Lung (tissue), 12 donors: ENCODE measurements around the gene RIOK1. TPM values are rescaled to one million over a fixed set of nuclear protein-coding genes. Genes with fewer than 3 reads are reported as not detected.

Source experiments
- ATAC-seq: fragments of 200-7000 bp; cut with Tn5 transposase; one replicate; pipeline ENCODE4 v1.9.1; 2020; ENCODE audit warnings: moderate number of reproducible peaks; ENCODE audit not compliant: insufficient read depth, low FRiP score
- DNase-seq, 3 donors: peaks; one replicate each; pipeline ENCODE4 v3.0.0-alpha.2; 2013 to 2017
- H3K27ac ChIP-seq, 2 donors: one replicate each; pipeline ENCODE4 v1.5.1; 2013; ENCODE audit warnings: mild to moderate bottlenecking in 2 of 2, moderate library complexity in 2 of 2, control low read depth in 1 of 2, inconsistent platforms in 1 of 2, low read depth in 1 of 2, low read length in 1 of 2
- H3K27me3 ChIP-seq, 3 donors: one replicate each; pipeline ENCODE4 v1.5.1; 2013; ENCODE audit warnings: low read length in 2 of 3; ENCODE audit not compliant: control insufficient read depth in 3 of 3, insufficient read depth in 3 of 3
- H3K36me3 ChIP-seq, 4 donors: one replicate each; pipeline ENCODE4 v1.5.1; 2013; ENCODE audit warnings: low read length in 4 of 4, mild to moderate bottlenecking in 1 of 4, moderate library complexity in 1 of 4; ENCODE audit not compliant: control insufficient read depth in 4 of 4, insufficient read depth in 4 of 4
- H3K4me1 ChIP-seq, 5 donors: one replicate each; pipeline ENCODE4 v1.5.1; 2013; ENCODE audit warnings: low read length in 5 of 5, mild to moderate bottlenecking in 2 of 5, moderate library complexity in 1 of 5; ENCODE audit not compliant: control insufficient read depth in 5 of 5, insufficient read depth in 5 of 5
- H3K4me3 ChIP-seq: one replicate; pipeline ENCODE4 v1.5.1; 2013; ENCODE audit warnings: mild to moderate bottlenecking, control low read depth, moderate library complexity
- H3K9ac ChIP-seq, 2 donors: one replicate each; pipeline ENCODE4 v1.5.1; 2013; ENCODE audit warnings: low read length in 2 of 2, control low read depth in 1 of 2; ENCODE audit not compliant: insufficient read depth in 1 of 2
- H3K9me3 ChIP-seq, 4 donors: one replicate each; pipeline ENCODE4 v1.5.1; 2013; ENCODE audit warnings: low read length in 3 of 4, mild to moderate bottlenecking in 1 of 4, moderate library complexity in 1 of 4; ENCODE audit not compliant: control insufficient read depth in 4 of 4, insufficient read depth in 3 of 4
- WGBS, 2 donors: extraction: QIAGEN DNeasy Blood & Tissue Kit; methylation state at CpG; one replicate each; pipeline ENCODE4 v1.1.7; 2013; 5-methylcytosine and 5-hydroxymethylcytosine counted together
- polyA plus RNA-seq, 2 donors: library from polyadenylated mRNA; stranded (reverse); fragments of 200-250 nt; gene quantifications; one replicate each; pipeline ENCODE4 v1.2.1, GENCODE V29; 2013
- total RNA-seq, 2 donors: library from RNA; depleted of rRNA in 1 of 2; stranded (reverse); fragments of >200 nt in 1 of 2; gene quantifications; one replicate each; pipeline ENCODE4 v1.2.1, GENCODE V29; 2014 to 2021
- TF ChIP-seq, protein P1 (sequence below): IDR thresholded peaks from 2 replicates; pipeline ENCODE4 v1.5.1; 2012; ENCODE audit warnings: mild to moderate bottlenecking; ENCODE audit errors: control extremely low read depth, extremely low read depth
- donor health status: control.
- donor health status: control.
- donor health status: Bipolar disorder and iron deficiency.
- donor health status: healthy.
- donor health status: DM: yes; HTN: yes; CAD: no.

The RIOK1 gene
- total and polyA plus RNA-seq, 4 donors = 10.2 to 25.4 (median 15.1) TPM

DNA sequence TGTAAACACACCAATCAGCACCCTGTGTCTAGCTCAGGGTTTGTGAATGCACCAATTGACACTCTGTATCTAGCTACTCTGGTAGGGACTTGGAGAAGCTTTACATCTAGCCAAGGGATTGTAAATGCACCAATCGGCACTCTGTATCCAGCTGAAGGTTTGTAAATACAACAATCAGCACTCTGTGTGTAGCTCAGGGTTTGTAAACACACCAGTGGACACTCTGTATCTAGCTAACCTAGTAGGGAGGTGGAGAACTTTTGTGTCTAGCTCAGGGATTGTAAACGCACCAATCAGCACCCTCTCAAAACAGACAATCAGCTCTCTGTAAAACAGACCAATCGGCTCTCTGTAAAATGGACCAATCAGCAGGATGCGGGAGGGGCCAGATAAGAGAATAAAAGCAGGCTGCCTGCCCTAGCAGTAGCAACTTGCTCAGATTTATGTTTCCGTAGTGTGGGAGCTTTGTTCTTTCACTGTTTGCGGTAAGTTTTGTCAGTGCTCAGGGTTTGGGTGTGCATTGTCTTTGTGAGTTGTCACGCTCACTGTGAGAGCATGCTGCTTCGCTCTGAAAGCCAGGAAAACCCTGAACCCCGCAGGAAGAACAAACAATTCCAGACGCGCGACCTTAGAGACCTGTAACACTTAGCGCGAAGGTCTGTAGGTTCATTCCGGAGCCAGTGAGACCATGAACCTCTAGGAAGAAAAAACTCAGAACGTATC is 37.0 kb downstream of the RIOK1 start:
- TF ChIP-seq, protein P1, sequence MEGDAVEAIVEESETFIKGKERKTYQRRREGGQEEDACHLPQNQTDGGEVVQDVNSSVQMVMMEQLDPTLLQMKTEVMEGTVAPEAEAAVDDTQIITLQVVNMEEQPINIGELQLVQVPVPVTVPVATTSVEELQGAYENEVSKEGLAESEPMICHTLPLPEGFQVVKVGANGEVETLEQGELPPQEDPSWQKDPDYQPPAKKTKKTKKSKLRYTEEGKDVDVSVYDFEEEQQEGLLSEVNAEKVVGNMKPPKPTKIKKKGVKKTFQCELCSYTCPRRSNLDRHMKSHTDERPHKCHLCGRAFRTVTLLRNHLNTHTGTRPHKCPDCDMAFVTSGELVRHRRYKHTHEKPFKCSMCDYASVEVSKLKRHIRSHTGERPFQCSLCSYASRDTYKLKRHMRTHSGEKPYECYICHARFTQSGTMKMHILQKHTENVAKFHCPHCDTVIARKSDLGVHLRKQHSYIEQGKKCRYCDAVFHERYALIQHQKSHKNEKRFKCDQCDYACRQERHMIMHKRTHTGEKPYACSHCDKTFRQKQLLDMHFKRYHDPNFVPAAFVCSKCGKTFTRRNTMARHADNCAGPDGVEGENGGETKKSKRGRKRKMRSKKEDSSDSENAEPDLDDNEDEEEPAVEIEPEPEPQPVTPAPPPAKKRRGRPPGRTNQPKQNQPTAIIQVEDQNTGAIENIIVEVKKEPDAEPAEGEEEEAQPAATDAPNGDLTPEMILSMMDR = no peak
- Histone ChIP-seq H3K9me3 (peaks cover 0 to 3% (median 0%) of the 10 kb centered on the region in 4 donors), H3K9ac (no peak overlapping the region), H3K27me3 (no peaks in the 10 kb centered on the region), H3K27ac (no peak overlapping the region), H3K4me1 (no peaks in the 10 kb centered on the region), H3K36me3 (no peaks in the 10 kb centered on the region), H3K4me3 (no peak overlapping the region)
- 79 to 85% methylated on average over 16 of the region's 16 CpGs for WGBS, 2 donors
- DNase-seq (no peak), ATAC-seq (no peak)

DNA sequence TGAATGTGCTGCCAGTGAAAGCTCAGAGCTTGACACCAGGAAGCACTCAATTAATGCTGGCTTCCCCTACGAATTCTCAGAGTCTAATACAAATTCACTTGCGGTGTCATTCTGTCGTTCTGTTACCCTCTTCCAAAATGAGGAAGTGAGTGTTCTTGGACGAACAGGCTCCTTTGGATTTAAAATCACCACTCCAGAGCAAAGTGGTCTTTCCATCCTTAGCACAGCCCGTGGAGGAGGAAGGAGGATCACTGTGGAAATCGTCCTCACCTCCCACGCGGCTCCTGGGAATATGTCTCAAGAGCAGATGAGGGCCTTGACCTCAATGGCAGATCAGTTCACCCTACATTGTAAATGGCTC is 41.7 kb downstream of the RIOK1 start:
- peaks cover 0 to 2% (median 0%) of the 10 kb centered on the region in 4 donors for H3K9me3 ChIP-seq
- no peak overlapping the region for H3K27ac ChIP-seq
- DNase-seq (no peak), ATAC-seq (no peak)
- H3K36me3 ChIP-seq = no peaks in the 10 kb centered on the region
- no peak overlapping the region for H3K4me3 ChIP-seq
- 31 to 56% methylated on average over 8 of the region's 8 CpGs for WGBS, 2 donors
- TF ChIP-seq, protein P1 = no peak
- H3K4me1 ChIP-seq = peaks cover 0 to 6% (median 0%) of the 10 kb centered on the region in 5 donors
- H3K27me3 ChIP-seq = no peaks in the 10 kb centered on the region
- no peak overlapping the region for H3K9ac ChIP-seq

DNA sequence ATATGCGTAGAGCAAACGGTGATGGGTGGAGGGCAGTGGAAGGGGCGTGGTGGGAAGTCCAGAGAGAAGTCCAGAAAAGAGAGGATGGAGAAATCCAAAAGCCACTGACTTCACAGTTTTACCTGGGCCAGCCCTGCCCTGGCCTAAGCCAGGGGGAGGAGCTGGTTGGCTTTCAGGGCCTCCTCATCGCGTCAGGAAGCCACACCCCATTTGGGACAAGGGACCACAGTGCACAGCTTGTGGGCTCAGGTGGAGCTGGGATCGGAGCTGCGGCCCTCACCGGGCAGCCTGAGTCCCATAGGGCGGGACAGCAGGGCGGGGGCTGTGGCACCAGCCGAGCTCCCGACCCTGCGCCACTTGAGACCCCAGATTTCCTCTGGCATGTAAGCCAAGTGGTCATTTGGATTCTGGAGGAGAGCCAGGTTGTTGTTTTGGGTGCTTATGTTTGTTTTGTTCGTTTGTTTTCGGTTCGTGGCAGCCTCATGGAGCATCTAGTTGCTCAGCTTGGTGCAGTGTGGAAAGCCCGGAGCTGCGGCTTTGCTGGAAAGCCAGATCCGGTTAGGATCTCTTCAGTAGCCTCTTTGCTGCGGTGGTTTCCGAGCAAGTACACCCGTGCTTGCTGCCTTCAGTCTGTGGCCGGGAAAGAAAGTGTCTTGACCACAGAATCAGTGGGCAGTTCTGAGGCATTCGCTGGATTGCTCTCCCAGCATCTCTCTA is 42.2 kb downstream of the RIOK1 start:
- H3K27me3 ChIP-seq = no peaks in the 10 kb centered on the region
- no peak overlapping the region for H3K27ac ChIP-seq
- H3K4me3 ChIP-seq = no peak overlapping the region
- 69 to 79% methylated on average over 24 of the region's 24 CpGs for WGBS, 2 donors
- H3K9ac ChIP-seq = no peak overlapping the region
- no peaks in the 10 kb centered on the region for H3K36me3 ChIP-seq
- peaks cover 0 to 6% (median 0%) of the 10 kb centered on the region in 5 donors for H3K4me1 ChIP-seq
- ATAC-seq (no peak), DNase-seq (peak in 2 of 3 donors; percentile 18 to 33)
- peaks cover 0 to 2% (median 0%) of the 10 kb centered on the region in 4 donors for H3K9me3 ChIP-seq
- TF ChIP-seq, protein P1 = no peak
